Measurements from ENCODE around the gene NEURL1B. TPM values are rescaled to one million over a fixed set of nuclear protein-coding genes. Genes with fewer than 3 reads are reported as not detected.

The NEURL1B gene
- total RNA-seq, 4 donors from 2014 or later, result 8.7 to 18.8 (median 15.1) TPM

- Histone ChIP-seq H3K27me3 (no peaks in the 10 kb centered on the region), H3K4me1 (no peaks in the 10 kb centered on the region), H3K9me3 (no peaks in the 10 kb centered on the region), H3K27ac (peak overlapping the region in 1 of 4 donors; percentile 48), H3K4me3 (no peak overlapping the region), H3K36me3 (no peaks in the 10 kb centered on the region)
- DNase-seq (no peak), ATAC-seq (no peak)
- intact Hi-C loops (cut with DNase I; ENCODE audit: low total_unique reads) (no loop called here), in situ Hi-C loops (cut with MboI; ENCODE audit: low sequenced_read_pairs in 4 of 4) (no loop called here)
- TF ChIP-seq CTCF (IDR thresholded peaks at IDR 0.05 in 4 of 5, conservative IDR thresholded peaks at IDR 0.05 in 1 of 5) (no peak), POLR2A (IDR thresholded peaks at IDR 0.05) (no peak)
Observed at GRCh38 chr5:172624083-172624995, 16.7 kb upstream of the NEURL1B start.

GRCh38 chr5:172624996-172625964, 15.8 kb upstream of the NEURL1B start:
- ATAC-seq (no peak), DNase-seq (no peak)
- no peaks in the 10 kb centered on the region for H3K27me3 ChIP-seq
- H3K27ac ChIP-seq, result peak overlapping the region in 1 of 4 donors; percentile 48
- intact Hi-C loops (cut with DNase I; ENCODE audit: low total_unique reads), result no loop called here
- H3K36me3 ChIP-seq, result no peaks in the 10 kb centered on the region
- TF ChIP-seq POLR2A (IDR thresholded peaks at IDR 0.05), result no peak
- TF ChIP-seq CTCF (IDR thresholded peaks at IDR 0.05 in 4 of 5, conservative IDR thresholded peaks at IDR 0.05 in 1 of 5), result no peak
- no peak overlapping the region for H3K4me3 ChIP-seq
- in situ Hi-C loops (cut with MboI; ENCODE audit: low sequenced_read_pairs in 4 of 4), result no loop called here
- no peaks in the 10 kb centered on the region for H3K4me1 ChIP-seq
- no peaks in the 10 kb centered on the region for H3K9me3 ChIP-seq

- in situ Hi-C loops (cut with MboI; ENCODE audit: low sequenced_read_pairs in 4 of 4), result no loop called here
- DNase-seq, result no peak
- no peak for TF ChIP-seq POLR2A (IDR thresholded peaks at IDR 0.05)
- TF ChIP-seq CTCF (IDR thresholded peaks at IDR 0.05 in 4 of 5, conservative IDR thresholded peaks at IDR 0.05 in 1 of 5), result no peak
- Histone ChIP-seq H3K9me3 (no peaks in the 10 kb centered on the region), H3K4me3 (no peak overlapping the region), H3K27me3 (no peaks in the 10 kb centered on the region), H3K4me1 (no peaks in the 10 kb centered on the region), H3K36me3 (no peaks in the 10 kb centered on the region), H3K27ac (no peak overlapping the region)
- intact Hi-C loops (cut with DNase I; ENCODE audit: low total_unique reads), result no loop called here
- ATAC-seq, result no peak
Observed at GRCh38 chr5:172626031-172626581, 15.0 kb upstream of the NEURL1B start.

GRCh38 chr5:172630082-172630481, 11.0 kb upstream of the NEURL1B start:
- Histone ChIP-seq H3K4me1 (no peaks in the 10 kb centered on the region), H3K36me3 (no peaks in the 10 kb centered on the region), H3K9me3 (no peaks in the 10 kb centered on the region), H3K4me3 (no peak overlapping the region), H3K27ac (no peak overlapping the region), H3K27me3 (no peaks in the 10 kb centered on the region)
- ATAC-seq, result no peak
- intact Hi-C loops (cut with DNase I; ENCODE audit: low total_unique reads) (no loop called here), in situ Hi-C loops (cut with MboI; ENCODE audit: low sequenced_read_pairs in 4 of 4) (no loop called here)
- no peak for TF ChIP-seq CTCF (IDR thresholded peaks at IDR 0.05 in 4 of 5, conservative IDR thresholded peaks at IDR 0.05 in 1 of 5)
- TF ChIP-seq POLR2A (IDR thresholded peaks at IDR 0.05), result no peak
- no peak for DNase-seq

Measured in gastrocnemius medialis (tissue), 4 donors.